GM19351 (cell line): ENCODE data around the gene ATXN10.
"Not testable (repeated sequence)": the region's sequence is repeated elsewhere in the genome, so short reads cannot be mapped to it uniquely, and the experiment has no call there.

Source experiments
- ATAC-seq: cut with Tn5 transposase; IDR thresholded peaks from one replicate; pipeline ENCODE4 v1.9.1; 2021; ENCODE audit warnings: mild to moderate bottlenecking, moderate library complexity; ENCODE audit not compliant: unreplicated experiment

Gene ATXN10

DNA sequence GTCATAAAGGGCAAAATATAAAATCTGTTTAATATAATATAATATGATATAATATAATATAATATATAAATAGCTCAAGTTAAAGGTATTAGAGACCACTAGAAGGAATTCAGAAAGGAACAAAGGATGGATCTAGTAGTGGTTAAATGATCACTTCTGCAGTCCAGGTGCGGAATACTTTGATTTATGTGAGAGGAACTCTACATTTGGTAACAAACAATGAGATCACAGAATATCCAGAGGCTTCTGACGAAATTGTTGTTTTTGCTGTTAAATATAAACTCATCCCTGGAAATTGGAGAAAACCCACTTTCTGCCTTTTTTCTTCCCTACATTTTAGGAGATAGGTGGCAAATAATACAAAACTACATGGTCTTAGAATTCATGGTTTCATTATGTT lies 36.0 kb downstream of the ATXN10 start:
- no peak for ATAC-seq

DNA sequence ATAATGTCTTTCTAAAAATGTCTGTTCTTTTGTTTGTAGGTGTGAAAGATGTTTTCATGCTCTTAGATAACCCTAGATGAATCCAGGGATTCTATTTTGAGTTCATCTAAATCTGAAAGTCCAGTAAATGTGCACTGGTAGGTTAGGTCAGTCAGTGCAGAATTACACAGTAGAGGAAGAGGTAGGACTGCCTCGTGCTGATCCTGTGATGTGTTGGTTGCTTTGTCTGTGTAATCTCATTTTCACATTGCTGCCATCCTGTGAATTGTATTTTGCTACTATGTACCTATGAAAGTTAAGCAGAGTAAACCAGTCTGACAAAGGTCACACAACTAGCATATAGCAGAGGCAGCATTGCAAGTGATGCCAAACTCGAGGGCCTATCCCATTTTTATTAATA lies 36.5 kb downstream of the ATXN10 start:
- no peak for ATAC-seq

DNA sequence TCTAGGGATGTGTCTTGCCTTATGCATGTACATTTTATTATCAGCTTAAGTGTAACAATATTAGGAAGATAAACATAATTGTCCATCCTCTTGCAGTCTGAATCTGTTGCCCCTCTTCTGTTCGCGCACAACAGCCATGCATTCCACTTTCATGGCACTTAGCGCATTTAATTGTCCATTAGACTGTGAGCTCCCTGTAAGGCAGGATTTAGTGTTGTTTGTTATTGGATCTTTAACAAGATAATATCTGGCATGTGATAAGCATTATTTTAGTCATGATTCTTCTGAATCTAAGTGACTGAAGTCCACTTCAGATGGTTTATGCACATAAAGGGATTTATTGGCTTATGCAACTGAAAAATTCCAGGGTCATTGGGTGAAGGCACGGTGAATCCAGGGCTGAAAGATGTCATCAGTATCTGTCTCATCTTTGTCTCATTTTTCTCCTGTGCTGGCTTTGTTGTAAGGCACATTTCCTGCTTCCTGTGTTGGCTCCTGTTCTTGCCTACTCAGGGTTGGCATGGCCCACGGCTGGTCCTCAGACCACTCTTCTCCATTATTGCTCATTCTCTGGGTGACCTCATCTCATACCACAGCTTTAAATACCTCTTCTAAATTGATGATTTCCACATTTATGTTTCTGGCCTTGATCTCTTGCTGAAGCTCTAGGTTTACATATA lies 37.6 kb downstream of the ATXN10 start:
- ATAC-seq = no peak

DNA sequence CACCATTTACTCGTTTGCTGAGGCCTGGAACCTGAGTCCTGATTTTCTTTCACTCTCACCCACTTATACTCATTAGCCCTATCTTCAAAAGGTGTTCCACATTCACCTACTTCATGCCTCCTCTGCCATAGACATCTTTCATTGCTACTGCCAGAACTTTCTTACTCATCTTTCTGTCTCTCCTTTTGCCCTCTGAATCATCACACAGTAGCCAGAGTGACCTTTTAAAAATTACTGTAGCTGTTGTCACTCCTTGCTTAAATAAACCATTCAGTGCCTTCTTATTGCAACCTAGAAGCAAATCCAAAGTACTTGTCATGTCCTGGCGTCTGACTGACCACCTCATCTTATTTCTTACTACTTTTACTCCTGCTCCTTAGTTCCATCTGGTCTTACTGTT lies 38.2 kb downstream of the ATXN10 start:
- ATAC-seq = no peak

DNA sequence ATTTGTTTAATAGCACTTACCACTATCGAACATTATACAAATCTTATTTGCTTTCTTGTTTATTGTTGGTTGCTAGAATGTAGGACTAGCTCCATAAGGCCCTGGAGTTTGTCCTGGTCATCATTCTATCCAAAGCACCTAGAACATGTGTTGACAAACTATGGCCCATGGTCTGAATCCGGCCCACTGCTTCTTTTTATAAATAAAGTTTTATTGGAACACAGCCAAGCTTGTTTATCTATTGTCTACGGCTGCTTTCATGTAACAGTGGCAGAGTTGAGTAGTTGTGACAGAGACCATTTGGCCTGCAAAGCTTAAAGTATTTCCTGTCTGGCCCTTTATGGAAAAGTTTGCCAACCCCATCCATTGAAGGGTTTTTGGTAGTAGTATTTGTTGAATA lies 38.8 kb downstream of the ATXN10 start:
- no peak for ATAC-seq

DNA sequence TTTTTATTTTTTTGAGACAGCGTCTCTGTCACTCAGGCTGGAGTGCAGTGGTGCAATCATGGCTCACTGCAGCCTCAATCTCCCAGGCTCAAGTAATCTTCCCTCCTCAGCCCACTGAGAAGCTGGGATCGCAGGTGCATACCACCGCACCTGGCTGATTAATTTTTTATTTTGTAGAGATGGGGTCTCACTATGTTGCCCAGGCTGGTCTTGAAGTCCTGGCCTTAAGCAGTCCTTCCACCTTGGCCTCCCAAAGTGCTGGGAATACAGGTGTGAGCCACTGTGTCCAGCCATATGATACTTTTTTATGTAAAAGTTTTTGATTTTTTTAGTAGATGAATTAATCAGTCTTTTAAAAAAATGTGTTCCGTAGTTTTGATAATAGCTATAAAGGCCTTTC lies 42.8 kb downstream of the ATXN10 start:
- ATAC-seq = not testable (repeated sequence)

DNA sequence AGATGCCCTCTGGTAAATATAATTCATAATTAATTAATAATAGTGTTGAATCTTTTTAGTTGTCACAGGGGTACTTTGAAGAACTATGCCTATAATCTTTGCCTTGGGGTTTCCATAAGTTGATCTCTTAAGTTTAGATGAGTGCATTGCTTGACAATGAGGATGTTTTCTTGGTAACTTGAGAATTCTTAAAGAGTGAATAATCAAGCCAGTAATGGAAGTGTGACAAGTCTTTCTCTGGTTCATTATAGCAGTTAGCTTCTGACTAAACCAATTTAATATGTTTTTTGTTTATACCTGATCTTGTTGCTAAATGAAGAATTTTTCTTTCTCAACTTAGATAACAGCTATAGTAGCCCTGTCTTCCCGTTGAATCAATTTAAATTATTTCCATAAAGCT lies 46.2 kb downstream of the ATXN10 start:
- ATAC-seq = no peak

DNA sequence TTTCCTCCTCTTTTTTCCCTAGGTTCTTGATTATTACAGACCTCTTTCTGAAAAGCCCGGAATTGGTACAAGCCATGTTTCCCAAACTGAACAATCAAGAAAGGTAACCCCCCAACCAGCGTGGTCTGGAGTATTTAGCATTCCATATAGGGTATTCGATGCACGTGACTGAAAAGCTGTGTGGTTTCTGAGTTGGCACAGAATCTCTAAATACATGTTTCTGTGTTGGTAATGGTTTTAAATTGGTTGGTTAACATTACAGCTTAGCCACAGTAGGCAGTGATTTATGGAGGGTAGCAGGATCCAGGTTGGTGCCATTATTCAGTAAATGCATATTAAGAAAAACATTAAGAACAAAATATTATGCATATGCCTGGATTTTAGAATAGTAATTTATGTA lies 46.8 kb downstream of the ATXN10 start:
- ATAC-seq = no peak

DNA sequence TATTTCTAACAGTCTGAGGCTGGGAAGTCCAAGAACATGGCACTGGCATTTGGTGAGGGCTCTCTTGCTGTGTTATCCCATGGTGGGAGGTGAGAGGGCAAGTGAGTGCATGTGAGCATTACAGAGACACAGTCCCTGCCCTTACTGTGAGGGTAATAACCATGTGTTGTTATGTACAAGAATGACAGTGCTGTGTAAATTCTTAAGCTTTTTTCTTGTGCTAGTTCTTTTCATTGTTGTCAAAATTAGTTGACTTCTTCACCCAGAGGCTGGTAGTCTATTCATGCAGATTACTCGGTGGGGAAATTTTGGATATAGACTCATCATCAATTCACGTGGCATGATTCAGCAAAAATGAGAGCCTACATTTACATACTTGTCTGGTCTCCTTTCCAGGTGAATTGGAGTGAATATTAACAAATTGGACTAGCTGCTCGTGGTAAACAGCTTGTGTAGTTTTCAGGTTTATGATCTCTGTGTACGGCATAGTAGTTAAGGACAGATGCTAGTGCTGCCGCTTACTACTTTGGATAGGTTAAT lies 49.3 kb downstream of the ATXN10 start:
- no peak for ATAC-seq

DNA sequence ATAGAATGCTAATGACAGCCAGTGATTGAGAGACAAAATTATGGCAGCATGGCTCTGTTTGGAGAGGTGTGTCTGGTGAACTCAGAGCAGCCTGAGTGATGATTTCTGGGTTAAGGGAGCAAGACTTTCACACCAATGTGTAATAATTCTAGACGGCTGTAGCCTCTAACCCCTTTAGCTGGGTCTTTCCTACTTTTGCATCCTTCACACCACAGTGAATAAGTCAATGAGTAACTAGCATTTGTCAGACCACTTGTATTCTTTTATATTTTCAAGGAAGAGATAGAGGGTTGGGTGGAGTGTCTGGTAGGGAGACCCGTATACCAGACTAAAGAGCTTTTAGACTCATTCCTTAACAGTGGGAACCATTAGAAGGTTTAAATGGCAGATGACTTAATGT lies 50.4 kb downstream of the ATXN10 start:
- no peak for ATAC-seq

DNA sequence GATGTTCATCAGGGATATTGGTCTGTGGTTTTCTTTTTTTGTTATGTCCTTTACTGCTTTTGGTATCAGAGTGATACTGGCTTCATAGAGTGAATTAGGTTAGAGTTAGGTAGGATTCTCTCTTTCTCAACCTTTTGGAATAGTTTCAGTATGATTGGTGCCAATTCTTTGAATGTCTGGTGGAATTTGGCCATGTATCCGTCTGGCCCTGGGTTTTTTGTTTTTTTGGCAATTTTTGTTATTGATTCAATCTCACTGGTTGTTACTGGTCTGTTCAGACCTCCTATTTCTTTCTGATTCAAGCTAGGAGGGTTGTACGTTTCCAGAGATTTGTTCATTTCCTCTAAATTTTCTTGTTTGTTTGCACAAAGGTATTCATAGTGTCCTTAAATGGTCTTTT lies 54.4 kb downstream of the ATXN10 start:
- no peak for ATAC-seq

DNA sequence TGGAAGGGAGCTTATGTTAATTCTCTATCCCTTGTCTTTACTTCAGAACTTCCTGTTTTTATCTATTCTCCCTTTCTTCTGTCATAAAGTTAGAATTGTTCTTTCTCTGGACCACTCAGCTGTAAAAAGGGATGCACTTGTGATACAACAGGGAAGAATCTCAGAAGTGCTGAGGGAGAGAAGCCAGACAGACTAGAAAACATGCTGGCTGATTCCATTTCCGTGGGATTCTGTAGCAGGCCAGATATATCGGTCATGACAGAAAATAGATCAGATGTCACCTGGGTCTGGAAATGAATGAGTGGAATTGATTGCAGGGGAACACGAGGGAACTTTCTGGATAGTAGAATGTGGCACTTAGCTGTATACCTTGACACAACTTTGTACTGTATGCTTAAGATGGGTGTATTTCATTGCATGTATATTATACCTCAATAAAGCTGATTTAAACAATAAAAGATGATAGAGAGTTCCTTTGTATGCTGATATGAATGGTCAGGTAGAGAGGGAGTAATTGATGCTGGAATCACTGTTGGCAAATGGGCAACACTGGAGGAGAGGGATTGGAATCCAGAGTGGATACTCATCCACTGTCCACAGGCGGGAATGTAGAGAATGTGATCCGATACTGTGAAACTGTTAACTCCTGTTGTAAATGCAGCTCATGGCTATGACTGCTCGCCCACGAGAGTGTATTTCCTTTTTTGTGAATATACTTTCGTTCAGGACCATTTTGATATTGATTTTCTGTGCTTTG lies 59.6 kb downstream of the ATXN10 start:
- ATAC-seq = no peak

DNA sequence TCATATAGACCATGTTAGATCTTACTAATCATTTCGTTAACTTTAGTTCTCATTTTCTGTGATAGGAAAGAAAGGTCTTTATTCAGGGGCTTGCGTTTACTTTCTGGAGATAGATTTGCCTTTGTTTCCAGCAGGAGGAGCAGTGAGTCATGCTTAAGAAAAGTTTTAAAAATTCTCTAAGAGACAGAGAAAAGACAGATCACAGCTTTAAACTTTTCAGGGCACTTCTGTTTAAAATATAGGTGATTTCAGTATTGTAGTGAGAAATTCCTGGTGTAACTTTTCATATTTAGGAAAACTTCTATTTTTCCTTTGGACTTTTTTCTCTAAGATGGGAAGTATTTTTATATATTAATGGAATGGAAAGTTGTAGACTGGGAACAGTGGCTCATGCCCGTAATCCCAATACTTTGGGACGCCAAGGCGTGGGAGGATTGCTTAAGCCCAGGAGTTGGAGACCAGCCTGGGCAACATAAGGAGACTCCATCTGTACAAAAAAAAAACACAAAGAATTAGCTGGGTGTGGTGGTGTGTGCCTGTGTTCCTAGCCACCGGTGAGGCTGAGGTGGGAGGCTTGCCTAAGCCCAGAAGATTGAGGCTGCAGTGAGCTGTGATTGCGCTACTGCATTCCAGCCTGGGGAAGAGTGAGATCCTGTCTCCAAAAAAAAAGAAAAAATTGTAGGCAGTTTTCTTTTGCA lies 60.3 kb downstream of the ATXN10 start:
- no peak for ATAC-seq

DNA sequence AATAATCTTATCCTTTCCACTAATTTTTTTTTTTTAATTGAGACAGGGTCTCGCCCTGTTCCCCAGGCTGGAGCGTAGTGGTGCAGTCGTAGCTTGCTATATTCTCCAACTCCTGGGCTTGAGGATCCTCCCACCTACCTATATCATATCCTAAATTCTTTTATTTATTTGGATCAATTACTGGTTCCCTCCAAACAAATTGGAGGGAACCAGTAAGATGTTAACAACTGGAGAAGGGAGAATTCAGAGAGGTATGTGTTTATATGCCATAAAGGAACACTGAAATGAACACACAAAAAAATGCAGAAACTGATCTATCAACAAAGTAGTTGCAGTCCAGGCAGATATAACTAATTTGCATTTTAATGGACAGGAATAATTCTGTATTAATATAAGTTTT lies 63.6 kb downstream of the ATXN10 start:
- ATAC-seq = no peak

DNA sequence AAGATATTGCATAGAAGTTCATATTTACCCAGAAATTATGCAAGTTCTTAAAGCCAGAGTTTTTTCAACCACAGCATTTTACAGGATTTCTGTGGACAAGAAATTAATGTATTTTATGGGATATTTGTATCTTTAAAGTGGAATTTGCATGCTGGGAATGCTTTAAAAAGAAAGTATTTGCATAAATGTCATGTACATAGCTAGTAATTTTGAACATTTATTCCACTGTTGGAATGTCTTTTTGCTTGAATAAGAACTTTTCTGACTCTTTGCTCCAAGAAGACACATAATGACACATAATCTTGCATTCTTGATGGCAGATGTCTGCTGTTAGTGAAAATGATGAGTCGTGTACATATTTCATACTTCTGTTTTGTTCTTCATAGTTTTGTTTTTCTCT lies 66.6 kb downstream of the ATXN10 start:
- no peak for ATAC-seq

DNA sequence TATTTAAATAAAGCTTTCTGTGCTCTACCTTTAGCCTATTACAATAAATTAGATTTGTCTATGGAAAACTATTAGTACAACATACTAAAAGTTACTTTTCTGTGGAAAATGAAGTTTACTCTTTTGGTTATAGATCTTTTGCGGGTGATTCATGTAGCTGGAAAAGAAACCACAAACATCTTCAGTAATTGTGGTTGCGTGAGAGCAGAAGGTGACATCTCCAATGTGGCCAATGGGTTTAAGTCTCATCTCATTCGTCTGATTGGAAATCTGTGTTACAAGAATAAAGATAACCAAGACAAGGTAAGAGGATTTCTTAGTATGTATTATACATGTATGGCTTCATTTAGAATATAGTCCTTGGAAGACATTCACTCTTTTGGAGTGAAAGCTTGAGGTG lies 68.6 kb downstream of the ATXN10 start:
- no peak for ATAC-seq

DNA sequence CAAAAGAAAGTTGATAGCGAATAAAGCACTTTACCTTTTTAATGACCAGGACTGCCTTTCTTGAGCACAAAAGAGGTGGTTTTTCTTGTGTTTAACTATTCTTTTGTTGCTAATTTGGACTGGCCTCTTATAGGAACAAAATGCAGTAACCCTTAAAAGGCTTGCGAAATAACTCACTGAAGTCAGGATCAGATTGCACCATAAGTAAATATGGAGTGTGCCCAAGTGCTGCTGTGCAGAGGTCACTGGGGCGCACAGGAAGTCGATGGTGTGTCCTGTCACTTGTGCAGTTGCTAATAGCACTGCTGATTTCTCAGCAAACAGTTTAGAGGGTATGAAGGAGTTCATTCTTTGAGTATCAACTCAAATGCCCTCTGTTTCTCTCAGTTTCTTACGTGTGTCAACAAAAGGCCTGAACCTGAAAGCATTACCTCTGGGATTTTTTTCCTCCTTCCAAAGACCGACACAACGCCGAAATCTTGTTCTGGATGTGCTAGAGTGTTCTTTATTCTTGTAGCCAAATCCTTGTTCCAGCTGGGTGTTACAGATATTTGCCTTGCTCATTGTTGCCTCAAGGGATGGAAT lies 71.3 kb downstream of the ATXN10 start:
- ATAC-seq = no peak

DNA sequence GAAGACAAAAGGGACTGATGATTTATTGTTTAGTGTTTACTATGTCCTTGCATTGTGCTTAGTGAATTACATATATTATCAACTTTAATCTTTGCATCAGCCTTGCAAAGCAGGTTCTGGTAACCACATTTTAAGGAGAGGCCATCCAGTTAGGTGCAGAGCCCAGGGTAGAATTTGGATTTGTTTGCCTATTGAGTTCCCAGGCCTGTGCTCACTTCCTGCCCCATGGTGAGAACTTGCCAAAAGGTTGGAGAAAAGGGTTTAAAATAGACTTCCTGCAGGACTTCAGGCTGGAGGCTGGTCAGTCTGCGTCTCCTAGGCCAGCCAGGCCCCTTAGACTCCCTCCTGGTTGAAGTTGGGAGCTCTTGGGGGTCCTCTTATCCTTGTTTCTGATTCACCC lies 72.1 kb downstream of the ATXN10 start:
- no peak for ATAC-seq

DNA sequence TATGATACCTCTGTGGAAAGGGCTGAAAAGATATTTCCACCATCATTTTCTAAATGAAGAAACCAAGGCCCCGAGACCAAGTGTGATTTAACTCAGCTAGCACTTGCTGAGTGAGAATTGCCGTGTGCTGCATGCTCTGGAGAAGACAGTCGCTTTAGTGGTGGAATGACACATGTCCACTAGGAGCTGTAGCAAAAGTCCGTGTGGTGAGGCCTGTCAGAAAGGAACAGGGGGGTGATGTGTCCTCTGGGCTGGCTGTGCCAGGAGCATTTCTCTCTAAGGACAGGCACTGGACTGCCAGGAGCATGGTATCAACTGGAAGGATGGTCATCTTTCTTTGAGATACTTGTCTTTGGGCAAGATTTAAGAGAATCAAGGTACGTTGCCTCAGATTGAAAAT lies 72.8 kb downstream of the ATXN10 start:
- ATAC-seq = no peak

DNA sequence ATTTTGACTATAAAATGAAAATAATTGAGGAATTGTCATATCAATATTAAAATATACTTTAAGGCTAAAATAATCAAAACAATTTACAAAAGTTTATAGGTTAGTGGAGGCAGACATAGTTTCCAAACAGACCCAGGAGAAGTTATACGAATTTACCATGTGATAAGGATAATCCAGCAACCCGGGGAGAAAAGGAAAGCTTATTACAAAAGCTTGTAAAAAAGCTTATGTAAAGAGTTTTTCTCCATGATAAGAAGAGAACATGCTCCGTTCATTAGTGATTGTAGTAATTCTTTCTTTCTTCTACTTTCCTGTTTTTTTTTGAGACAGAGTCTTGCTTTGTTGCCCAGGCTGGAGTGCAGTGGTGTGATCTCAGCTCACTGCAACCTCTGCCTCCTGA lies 79.0 kb downstream of the ATXN10 start:
- no peak for ATAC-seq

DNA sequence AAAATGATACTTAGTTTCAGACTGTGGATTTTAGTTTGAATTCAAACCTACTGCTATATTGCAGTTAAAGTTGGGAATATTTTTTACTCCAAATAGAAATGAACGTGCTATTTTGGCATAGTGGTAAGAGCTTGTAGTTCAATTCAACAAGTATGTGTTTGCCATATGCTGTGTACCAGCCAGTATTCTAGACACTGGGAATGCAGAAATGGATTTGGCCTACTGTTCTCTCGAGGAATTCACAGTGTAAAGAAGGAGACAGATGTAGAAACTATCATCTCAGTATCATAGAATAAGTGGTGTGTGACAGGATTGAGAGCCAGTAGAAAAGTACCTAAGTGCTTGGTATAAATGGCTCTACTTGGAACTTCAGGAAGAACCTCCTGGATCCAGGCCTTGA lies 80.4 kb downstream of the ATXN10 start:
- ATAC-seq = no peak

DNA sequence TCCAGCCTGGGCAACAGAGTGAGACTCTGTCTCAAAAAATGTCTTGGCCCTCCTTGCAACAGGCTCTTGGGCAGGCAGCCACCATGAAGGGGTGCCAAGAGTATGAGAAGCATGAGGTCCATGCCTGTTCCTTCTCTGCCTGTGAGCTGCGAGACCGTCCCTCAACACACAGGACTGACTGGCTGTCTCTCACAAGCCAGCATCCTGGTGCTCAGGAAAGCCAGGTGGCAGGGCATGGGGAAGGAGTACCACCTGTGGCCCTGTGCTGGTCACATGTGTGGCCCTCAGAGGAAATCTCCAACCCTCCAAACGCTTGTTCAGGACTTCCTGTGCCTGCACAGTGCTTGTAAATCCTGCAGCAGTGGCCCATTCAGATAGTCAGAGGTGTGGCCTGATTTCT lies 83.2 kb downstream of the ATXN10 start:
- ATAC-seq = no peak
